GM23338 (cell line): ENCODE measurements around the gene TICRR. TPM values are rescaled to one million over a fixed set of nuclear protein-coding genes. Genes with fewer than 3 reads are reported as not detected.
A peak's percentile ranks its signal among the peaks of the same experiment; 100 is the strongest.

ENCODE experiments used
- ATAC-seq: fragments of 200-7000 bp; cut with Tn5 transposase; 3 replicates; pipeline ENCODE4 v1.9.1; 2020
- DNase-seq: peaks from one replicate; pipeline ENCODE4 v3.0.0-alpha.2; 2015; ENCODE audit warnings: low spot score
- H2AFZ ChIP-seq: fragments of 200-600 bp; sonication (generic); 2 replicates; pipeline ENCODE4 v1.8.0; 2016; ENCODE audit warnings: antibody characterized with exemption, mild to moderate bottlenecking, moderate library complexity
- H3F3A ChIP-seq: fragments of 200-600 bp; sonication (generic); replicated peaks from 2 replicates; pipeline ENCODE4 v1.8.0; 2017; ENCODE audit warnings: antibody characterized with exemption, mixed run types, low read depth
- H3K27ac ChIP-seq: fragments of 200-600 bp; sonication (generic); 2 replicates; pipeline ENCODE4 v1.6.1; 2016; ENCODE audit warnings: low read depth
- H3K27me3 ChIP-seq: fragments of 200-600 bp; sonication (generic); 2 replicates; pipeline ENCODE4 v1.8.0; 2016; ENCODE audit warnings: mild to moderate bottlenecking, mixed run types, moderate library complexity; ENCODE audit not compliant: insufficient read depth
- H3K36me3 ChIP-seq: fragments of 200-600 bp; sonication (generic); 2 replicates; pipeline ENCODE4 v1.8.0; 2016; ENCODE audit warnings: mild to moderate bottlenecking; ENCODE audit not compliant: insufficient read depth
- H3K4me1 ChIP-seq: fragments of 200-600 bp; sonication (generic); 2 replicates; pipeline ENCODE4 v1.8.0; 2016; ENCODE audit warnings: mild to moderate bottlenecking, moderate library complexity; ENCODE audit not compliant: insufficient read depth
- H3K4me2 ChIP-seq: fragments of 200-600 bp; sonication (generic); 2 replicates; pipeline ENCODE4 v1.7.1; 2017; ENCODE audit warnings: mixed run types
- H3K4me3 ChIP-seq: fragments of 200-600 bp; sonication (generic); 2 replicates; pipeline ENCODE4 v1.6.1; 2016; ENCODE audit warnings: mixed run types
- H3K79me2 ChIP-seq: fragments of 200-600 bp; sonication (generic); replicated peaks from 2 replicates; pipeline ENCODE4 v1.8.0; 2017; ENCODE audit warnings: mild to moderate bottlenecking; ENCODE audit not compliant: insufficient read depth
- H3K9me2 ChIP-seq: fragments of 200-600 bp; sonication (generic); 2 replicates; pipeline ENCODE4 v1.8.0; 2017; ENCODE audit not compliant: insufficient read depth
- H4K20me1 ChIP-seq: fragments of 200-600 bp; sonication (generic); replicated peaks from 2 replicates; pipeline ENCODE4 v1.8.0; 2017; ENCODE audit warnings: mild to moderate bottlenecking; ENCODE audit not compliant: insufficient read depth
- H3K27ac Mint-ChIP-seq: 2 replicates; pipeline ENCODE4 v1.8.0; 2020; ENCODE audit warnings: inconsistent platforms, mild to moderate bottlenecking, moderate library complexity, mixed read lengths
- H3K27me3 Mint-ChIP-seq: 3 replicates; pipeline ENCODE4 v1.8.0; 2022; ENCODE audit warnings: low read depth, mild to moderate bottlenecking, moderate library complexity, mixed read lengths, inconsistent platforms; ENCODE audit not compliant: insufficient read depth, poor library complexity
- H3K36me3 Mint-ChIP-seq: 3 replicates; pipeline ENCODE4 v1.8.0; 2021; ENCODE audit warnings: low read depth, mild to moderate bottlenecking, inconsistent platforms, moderate library complexity, mixed read lengths
- H3K4me1 Mint-ChIP-seq: 3 replicates; pipeline ENCODE4 v1.8.0; 2020; ENCODE audit warnings: mild to moderate bottlenecking, inconsistent platforms, mixed read lengths
- H3K4me3 Mint-ChIP-seq: 3 replicates; pipeline ENCODE4 v1.8.0; 2021; ENCODE audit warnings: moderate library complexity, mild to moderate bottlenecking, inconsistent platforms, mixed read lengths
- H3K9me3 Mint-ChIP-seq: 3 replicates; pipeline ENCODE4 v1.8.0; 2020; ENCODE audit warnings: moderate library complexity, mild to moderate bottlenecking, inconsistent platforms, mixed read lengths
- EZH2phosphoT487 ChIP-seq: fragments of 200-600 bp; sonication (generic); IDR thresholded peaks from one replicate; pipeline ENCODE4 v1.8.1; 2018; ENCODE audit warnings: antibody characterized with exemption; ENCODE audit not compliant: unreplicated experiment
- JUNB ChIP-seq: IDR thresholded peaks from one replicate; pipeline ENCODE4 v1.6.1; 2016; ENCODE audit warnings: antibody characterized with exemption; ENCODE audit not compliant: unreplicated experiment
- POLR2AphosphoS5 ChIP-seq: IDR thresholded peaks from 2 replicates; pipeline ENCODE4 v1.6.1; 2016; ENCODE audit warnings: antibody characterized with exemption, low read depth
- ZNF462 ChIP-seq: fragments of 250-450 bp; sonication (Bioruptor Pico); IDR thresholded peaks from 2 replicates; pipeline ENCODE4 v1.5.0; 2020; ENCODE audit warnings: mild to moderate bottlenecking, moderate library complexity
- polyA plus RNA-seq: library from polyadenylated mRNA; unstranded; fragments of >200 nt; fragmentation: Nextera tagmentation; extraction: Ambion mirVana; gene quantifications from 2 replicates; pipeline ENCODE4 v1.2.1, GENCODE V29; 2016
- total RNA-seq: library from RNA; depleted of rRNA; stranded (reverse); fragments of >200 nt; shearing (Covaris generic); gene quantifications from 2 replicates; pipeline ENCODE4 v1.2.3, GENCODE V29; 2014
- TF ChIP-seq, protein P1 (sequence below), 2 experiments: fragments of 200-600 bp in 1 of 2; sonication (generic) in 1 of 2; conservative IDR thresholded peaks; 2 replicates each; pipeline versions ENCODE4 v1.5.1 to v1.6.1; 2016 to 2017; ENCODE audit warnings: antibody characterized with exemption in 2 of 2, low read depth in 2 of 2, mild to moderate bottlenecking in 2 of 2, moderate library complexity in 1 of 2

Gene TICRR
- total and polyA plus RNA-seq, 2 experiments from 2014 or later, result 11.2 to 42.3 TPM

- TF ChIP-seq POLR2AphosphoS5, result no peak
- TF ChIP-seq EZH2phosphoT487, result no peak
- no peak for TF ChIP-seq ZNF462
- TF ChIP-seq JUNB, result no peak
These were observed 72.1 kb downstream of the TICRR start (continued) for GRCh38 chr15:89647191-89647851.

DNA sequence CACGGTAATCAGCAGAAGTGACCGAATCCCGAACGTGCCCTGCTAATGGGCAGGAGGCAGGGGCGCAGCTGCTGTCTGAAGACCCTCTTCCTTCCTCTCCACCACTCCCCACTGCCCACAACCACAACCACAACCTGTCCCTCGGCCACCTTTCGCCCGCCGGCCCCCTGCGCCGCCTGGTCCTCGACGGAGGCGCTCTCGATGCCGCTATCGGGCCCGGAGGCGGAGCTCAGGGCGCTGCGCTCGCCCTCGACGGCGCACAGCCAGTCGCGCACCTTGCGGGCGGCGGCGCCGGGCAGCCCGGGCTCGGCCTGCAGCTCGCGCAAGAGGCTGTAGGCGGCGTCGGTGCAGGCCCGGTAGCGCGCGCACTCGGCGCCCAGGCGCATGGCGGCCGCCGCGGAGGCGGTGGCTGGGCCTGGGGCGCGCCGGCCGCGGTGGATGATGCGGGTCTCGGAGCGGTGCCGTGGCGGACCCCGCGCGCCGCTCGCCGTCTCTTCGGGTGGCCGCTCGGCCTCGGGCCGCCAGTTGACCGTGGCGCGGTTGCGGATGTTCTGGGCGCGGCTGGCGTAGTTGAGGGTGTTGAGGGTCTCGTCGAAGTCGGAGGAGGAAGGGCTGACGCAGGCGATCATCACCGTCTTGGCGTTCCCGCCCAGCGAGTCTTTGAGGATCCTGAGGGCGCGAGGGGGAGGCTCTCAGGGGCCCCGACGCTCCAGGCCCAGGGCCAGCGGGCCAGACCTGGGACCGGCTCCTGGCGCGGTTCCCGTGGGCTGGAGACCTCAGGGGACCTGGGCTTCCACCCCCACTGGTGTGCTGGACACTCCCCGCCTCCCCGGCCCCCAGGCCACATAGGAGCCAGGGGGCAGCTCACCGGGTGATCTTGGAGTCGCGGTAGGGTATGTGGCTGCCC is 73.1 kb downstream of the TICRR start:
- peaks cover 6% of the 10 kb centered on the region for H3K27me3 Mint-ChIP-seq
- H2AFZ ChIP-seq, result no peak overlapping the region
- DNase-seq, result peak; percentile 84
- H3K4me3 Mint-ChIP-seq, result no peak overlapping the region
- 0 out of 2 replicates have a peak, but pooled peaks cover 4% of the 10 kb centered on the region for H3K27me3 ChIP-seq
- peaks cover 35% of the 10 kb centered on the region for H3K36me3 Mint-ChIP-seq
- H3K27ac Mint-ChIP-seq, result no peak overlapping the region
- TF ChIP-seq, protein P1, sequence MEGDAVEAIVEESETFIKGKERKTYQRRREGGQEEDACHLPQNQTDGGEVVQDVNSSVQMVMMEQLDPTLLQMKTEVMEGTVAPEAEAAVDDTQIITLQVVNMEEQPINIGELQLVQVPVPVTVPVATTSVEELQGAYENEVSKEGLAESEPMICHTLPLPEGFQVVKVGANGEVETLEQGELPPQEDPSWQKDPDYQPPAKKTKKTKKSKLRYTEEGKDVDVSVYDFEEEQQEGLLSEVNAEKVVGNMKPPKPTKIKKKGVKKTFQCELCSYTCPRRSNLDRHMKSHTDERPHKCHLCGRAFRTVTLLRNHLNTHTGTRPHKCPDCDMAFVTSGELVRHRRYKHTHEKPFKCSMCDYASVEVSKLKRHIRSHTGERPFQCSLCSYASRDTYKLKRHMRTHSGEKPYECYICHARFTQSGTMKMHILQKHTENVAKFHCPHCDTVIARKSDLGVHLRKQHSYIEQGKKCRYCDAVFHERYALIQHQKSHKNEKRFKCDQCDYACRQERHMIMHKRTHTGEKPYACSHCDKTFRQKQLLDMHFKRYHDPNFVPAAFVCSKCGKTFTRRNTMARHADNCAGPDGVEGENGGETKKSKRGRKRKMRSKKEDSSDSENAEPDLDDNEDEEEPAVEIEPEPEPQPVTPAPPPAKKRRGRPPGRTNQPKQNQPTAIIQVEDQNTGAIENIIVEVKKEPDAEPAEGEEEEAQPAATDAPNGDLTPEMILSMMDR (conservative IDR thresholded peaks at IDR 0.05; ENCODE audit: low read depth in 2 of 2), result peak in 1 of 2 experiments; percentile 34; a peak in 2 of 4 replicates
- TF ChIP-seq JUNB, result no peak
- H3K9me2 ChIP-seq, result peaks cover 2% of the 10 kb centered on the region; the same call in 1 of the 2 replicates
- H3K9me3 Mint-ChIP-seq, result no peaks in the 10 kb centered on the region
- peaks cover 3% of the 10 kb centered on the region for H3K79me2 ChIP-seq
- no peak overlapping the region for H3K27ac ChIP-seq
- no peaks in the 10 kb centered on the region; the same call in 1 of the 2 replicates for H3K36me3 ChIP-seq
- peaks cover 2% of the 10 kb centered on the region; the same call in 2 of the 3 replicates for H3K4me1 Mint-ChIP-seq
- H3K4me1 ChIP-seq, result no peaks in the 10 kb centered on the region
- H3F3A ChIP-seq, result no peaks in the 10 kb centered on the region
- H3K4me3 ChIP-seq, result peak overlapping the region; percentile 37; the same call in 1 of the 2 replicates
- H4K20me1 ChIP-seq, result peaks cover 4% of the 10 kb centered on the region; the same call in 1 of the 2 replicates
- peak; percentile 74 for ATAC-seq
- peak overlapping the region; percentile 64; the same call in 1 of the 2 replicates for H3K4me2 ChIP-seq
